ENCODE results near the gene SLC6A18. TPM values are rescaled to one million over a fixed set of nuclear protein-coding genes. Genes with fewer than 3 reads are reported as not detected.

SLC6A18 gene
- total and polyA plus RNA-seq, 10 of the 15 experiments (the other 5 are each of a cell fraction or from before 2014, with no cell fraction given): not detected

DNA sequence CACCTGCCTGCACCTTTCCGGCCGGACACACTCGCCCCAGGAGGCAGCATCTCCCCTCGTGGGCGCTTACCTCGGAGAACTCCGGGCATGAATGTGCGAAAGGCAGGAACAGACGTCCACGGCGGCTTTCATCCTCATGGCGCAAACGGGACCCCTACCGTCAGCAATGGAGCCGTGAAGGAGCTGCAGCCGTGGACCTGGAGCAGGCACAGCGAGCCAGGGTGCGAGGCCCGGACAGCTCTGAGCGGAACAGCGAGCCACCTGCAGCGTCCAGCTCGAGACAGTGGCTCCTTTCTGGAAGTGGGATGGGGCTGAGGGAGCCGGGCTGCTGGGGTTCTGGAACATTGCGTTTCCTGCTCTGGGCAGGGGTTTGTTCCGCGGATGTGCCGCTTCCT, 31.6 kb upstream of the SLC6A18 start (continued):
- no peak for TF ChIP-seq JUNB (IDR thresholded peaks at IDR 0.05)
- no peak for TF ChIP-seq ZNF622 (IDR thresholded peaks at IDR 0.05)
- TF ChIP-seq, protein P1, sequence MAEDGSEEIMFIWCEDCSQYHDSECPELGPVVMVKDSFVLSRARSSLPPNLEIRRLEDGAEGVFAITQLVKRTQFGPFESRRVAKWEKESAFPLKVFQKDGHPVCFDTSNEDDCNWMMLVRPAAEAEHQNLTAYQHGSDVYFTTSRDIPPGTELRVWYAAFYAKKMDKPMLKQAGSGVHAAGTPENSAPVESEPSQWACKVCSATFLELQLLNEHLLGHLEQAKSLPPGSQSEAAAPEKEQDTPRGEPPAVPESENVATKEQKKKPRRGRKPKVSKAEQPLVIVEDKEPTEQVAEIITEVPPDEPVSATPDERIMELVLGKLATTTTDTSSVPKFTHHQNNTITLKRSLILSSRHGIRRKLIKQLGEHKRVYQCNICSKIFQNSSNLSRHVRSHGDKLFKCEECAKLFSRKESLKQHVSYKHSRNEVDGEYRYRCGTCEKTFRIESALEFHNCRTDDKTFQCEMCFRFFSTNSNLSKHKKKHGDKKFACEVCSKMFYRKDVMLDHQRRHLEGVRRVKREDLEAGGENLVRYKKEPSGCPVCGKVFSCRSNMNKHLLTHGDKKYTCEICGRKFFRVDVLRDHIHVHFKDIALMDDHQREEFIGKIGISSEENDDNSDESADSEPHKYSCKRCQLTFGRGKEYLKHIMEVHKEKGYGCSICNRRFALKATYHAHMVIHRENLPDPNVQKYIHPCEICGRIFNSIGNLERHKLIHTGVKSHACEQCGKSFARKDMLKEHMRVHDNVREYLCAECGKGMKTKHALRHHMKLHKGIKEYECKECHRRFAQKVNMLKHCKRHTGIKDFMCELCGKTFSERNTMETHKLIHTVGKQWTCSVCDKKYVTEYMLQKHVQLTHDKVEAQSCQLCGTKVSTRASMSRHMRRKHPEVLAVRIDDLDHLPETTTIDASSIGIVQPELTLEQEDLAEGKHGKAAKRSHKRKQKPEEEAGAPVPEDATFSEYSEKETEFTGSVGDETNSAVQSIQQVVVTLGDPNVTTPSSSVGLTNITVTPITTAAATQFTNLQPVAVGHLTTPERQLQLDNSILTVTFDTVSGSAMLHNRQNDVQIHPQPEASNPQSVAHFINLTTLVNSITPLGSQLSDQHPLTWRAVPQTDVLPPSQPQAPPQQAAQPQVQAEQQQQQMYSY (CRISPR knock-in tag; IDR thresholded peaks at IDR 0.05): no peak

- Histone ChIP-seq H3K36me3 (ENCODE audit: control insufficient read depth in 2 of 2, insufficient read depth in 2 of 2, low read length in 1 of 2) (no peaks in the 10 kb centered on the region), H3K4me1 (ENCODE audit: control insufficient read depth, insufficient read depth, low read length) (no peaks in the 10 kb centered on the region), H3K27me3 (replicated peaks in 1 of 2; ENCODE audit: control insufficient read depth in 2 of 2, insufficient read depth in 2 of 2, low read length in 1 of 2) (no peaks in the 10 kb centered on the region; a peak in 1 of 4 replicates), H3K9me3 (replicated peaks; ENCODE audit: control insufficient read depth, insufficient read depth, low read length) (no peaks in the 10 kb centered on the region), H3K79me2 (ENCODE audit: control insufficient read depth, insufficient read depth, low read length) (no peaks in the 10 kb centered on the region), H3K4me2 (ENCODE audit: control insufficient read depth, insufficient read depth) (no peak overlapping the region), H3K9ac (ENCODE audit: control insufficient read depth, insufficient read depth, low read length) (no peak overlapping the region), H3K27ac (ENCODE audit: control insufficient read depth, insufficient read depth) (no peak overlapping the region), H3K4me3 (no peak overlapping the region), H2AFZ (ENCODE audit: control insufficient read depth, low read depth, low read length) (no peak overlapping the region), H4K20me1 (ENCODE audit: control insufficient read depth, insufficient read depth) (no peaks in the 10 kb centered on the region)
- no peak for TF ChIP-seq FOXM1 (IDR thresholded peaks at IDR 0.05; ENCODE audit: low read depth, low read length)
- WGBS (ENCODE audit: insufficient coverage, insufficient replicate concordance, low lambda C conversion rate, missing lambda C conversion rate): 40% methylated on average over 6 of the region's 6 CpGs
- FAIRE-seq (no peak), ATAC-seq (no peak), DNase-seq (ENCODE audit: low read depth, low spot score) (no peak)
- RAD21 ChIA-PET (ENCODE audit: unreplicated experiment): no interaction called here
- POLR2A ChIA-PET: no interaction called here
- SMC1A ChIA-PET (ENCODE audit: uncharacterized antibody, unreplicated experiment): no interaction called here
- CTCF ChIA-PET: no interaction called here
- no TSS peak for BruUV-seq (replicated peaks)
- in situ Hi-C loops (cut with MboI): no loop called here
- intact Hi-C loops (cut with micrococcal nuclease; ENCODE audit: unreplicated experiment): no loop called here
These were observed 30.8 kb upstream of the SLC6A18 start for GRCh38 chr5:1194378-1194777.
